Naive thymus-derived CD8-positive, alpha-beta T cell (primary cell): Measurements from ENCODE around the gene NCOA3. TPM values are rescaled to one million over a fixed set of nuclear protein-coding genes. Genes with fewer than 3 reads are reported as not detected.
A peak's percentile ranks its signal among the peaks of the same experiment; 100 is the strongest.

Experiments used
- ATAC-seq, 2 donors: fragments of 150-1000 bp; cut with Tn5 transposase in 1 of 2; sonication (Bioruptor Pico), chemical (Tn5 transposase) in 1 of 2; 1 replicate in 1 of 2; 2 replicates in 1 of 2; pipeline ENCODE4 v1.10.0; 2021; ENCODE audit warnings: mild to moderate bottlenecking in 2 of 2, moderate library complexity in 2 of 2
- POLR2A ChIA-PET: fragments of 350-600 bp; sonication (Branson Sonifier 250); formaldehyde crosslinking; loops from one replicate; lab custom pipeline; 2021; ENCODE audit warnings: antibody characterized with exemption; lab: Charles Lee
- DNase-seq, 10 donors: peaks; one replicate each; pipeline versions ENCODE4 v3.0.0 to v3.0.0-alpha.2; 2020 to 2022
- H3K27ac Mint-ChIP-seq, 10 donors: one replicate each; pipeline ENCODE4 v1.8.0; 2020 to 2022; ENCODE audit warnings: mild to moderate bottlenecking in 10 of 10, mixed read lengths in 10 of 10, moderate library complexity in 4 of 10, inconsistent platforms in 1 of 10
- H3K27me3 Mint-ChIP-seq, 5 donors: one replicate each; pipeline ENCODE4 v1.8.0; 2021 to 2022; ENCODE audit warnings: mixed read lengths in 5 of 5
- H3K36me3 Mint-ChIP-seq, 3 donors: one replicate each; pipeline ENCODE4 v1.8.0; 2020 to 2022; ENCODE audit warnings: mixed read lengths in 3 of 3, mild to moderate bottlenecking in 2 of 3, inconsistent platforms in 1 of 3
- H3K4me1 Mint-ChIP-seq, 4 donors: one replicate each; pipeline ENCODE4 v1.8.0; 2021 to 2022; ENCODE audit warnings: mixed read lengths in 4 of 4
- H3K4me3 Mint-ChIP-seq, 10 donors: one replicate each; pipeline ENCODE4 v1.8.0; 2020 to 2022; ENCODE audit warnings: mild to moderate bottlenecking in 10 of 10, mixed read lengths in 10 of 10, moderate library complexity in 6 of 10, inconsistent platforms in 1 of 10
- H3K9me3 Mint-ChIP-seq, 9 donors: one replicate each; pipeline ENCODE4 v1.8.0; 2020 to 2022; ENCODE audit warnings: mixed read lengths in 9 of 9, mild to moderate bottlenecking in 3 of 9, inconsistent platforms in 1 of 9, moderate library complexity in 1 of 9
- polyA plus RNA-seq, 3 donors: library from polyadenylated mRNA; unstranded; fragments of 300-500 nt; fragmentation: Illumina TruSeq; gene quantifications; one replicate each; pipeline ENCODE4 v1.2.3, GENCODE V29; 2021
- total RNA-seq, 8 experiments: library from RNA in 2 of 8; stranded (reverse) in 2 of 8; gene quantifications; one replicate each; pipeline ENCODE4 v1.2.3 and lab custom pipeline; 2021 to 2026

The NCOA3 gene
- total and polyA plus RNA-seq, 5 experiments from 2014 or later, result 18.4 to 106 (median 27.8) TPM

DNA sequence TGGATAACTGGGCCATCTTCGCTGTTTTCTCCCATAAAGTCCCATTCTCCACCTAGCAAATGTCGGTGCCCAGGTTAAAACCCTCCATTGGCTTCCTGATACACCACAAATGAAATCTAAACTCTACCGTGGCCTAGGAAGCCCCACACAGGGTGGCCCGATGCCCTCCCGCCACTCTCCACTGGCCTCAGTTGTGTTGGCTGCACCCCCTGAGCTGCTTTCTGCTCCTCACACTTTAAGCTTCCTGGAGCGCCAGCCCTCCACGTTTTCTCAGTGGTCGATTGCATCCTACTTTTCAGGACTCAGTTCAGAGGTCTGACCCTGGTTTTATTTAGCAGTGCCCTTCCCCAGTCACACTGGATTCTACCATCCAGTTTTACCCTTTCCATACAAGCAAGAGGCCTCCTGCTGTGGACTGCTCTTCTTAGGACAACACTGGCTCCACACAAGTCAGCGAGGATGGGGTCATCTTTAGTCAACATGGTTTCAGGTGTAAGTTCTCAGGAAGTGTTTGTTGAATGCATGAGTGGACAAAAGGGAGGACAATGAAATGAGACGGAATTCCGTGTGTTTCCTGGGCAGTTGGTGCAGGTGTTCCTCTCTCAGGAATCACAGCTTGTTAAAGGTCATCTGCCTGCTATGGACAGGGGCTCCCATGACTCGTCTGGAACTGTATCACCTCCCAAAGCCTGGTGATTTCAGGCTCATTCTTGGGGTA, 159.5 kb downstream of the NCOA3 start:
- Mint-ChIP-seq H3K27ac (peak overlapping the region in 8 of 10 donors; percentile 8 to 84 (median 46)), H3K27me3 (no peaks in the 10 kb centered on the region), H3K4me3 (peak overlapping the region in 1 of 10 donors; percentile 5), H3K36me3 (peaks cover 0 to 31% (median 0%) of the 10 kb centered on the region in 3 donors), H3K9me3 (no peaks in the 10 kb centered on the region), H3K4me1 (peaks cover 0 to 11% (median 6%) of the 10 kb centered on the region in 4 donors)
- DNase-seq (no peak), ATAC-seq (no peak)
- POLR2A ChIA-PET, result no interaction called here

DNA sequence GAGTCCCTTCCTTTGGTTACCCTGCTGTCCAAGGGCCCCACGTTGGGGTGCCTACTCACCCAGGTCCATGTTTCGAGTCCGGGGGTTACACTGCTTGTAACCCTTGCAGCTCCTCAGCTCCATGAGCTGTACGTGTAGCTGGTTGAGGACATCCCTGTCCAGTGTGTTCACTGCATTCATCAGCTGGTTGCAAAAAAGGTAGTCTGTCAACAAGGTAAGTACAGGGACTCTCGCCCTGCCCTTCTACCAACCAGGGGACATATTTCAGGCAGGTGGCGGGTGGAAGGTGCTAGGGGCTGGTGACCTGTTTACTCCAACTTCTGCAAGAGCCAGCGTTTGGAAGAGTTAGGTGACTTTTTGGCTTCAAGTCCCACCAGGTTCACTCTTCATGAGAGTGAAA, 160.0 kb downstream of the NCOA3 start:
- POLR2A ChIA-PET, result no interaction called here
- no peak for DNase-seq
- no peak for ATAC-seq
- peaks cover 0 to 26% (median 0%) of the 10 kb centered on the region in 3 donors for H3K36me3 Mint-ChIP-seq
- H3K4me3 Mint-ChIP-seq, result no peak overlapping the region
- H3K27me3 Mint-ChIP-seq, result no peaks in the 10 kb centered on the region
- no peaks in the 10 kb centered on the region for H3K9me3 Mint-ChIP-seq
- H3K27ac Mint-ChIP-seq, result peak overlapping the region in 3 of 10 donors; percentile 27 to 73 (median 46)
- H3K4me1 Mint-ChIP-seq, result peaks cover 0 to 11% (median 6%) of the 10 kb centered on the region in 4 donors

DNA sequence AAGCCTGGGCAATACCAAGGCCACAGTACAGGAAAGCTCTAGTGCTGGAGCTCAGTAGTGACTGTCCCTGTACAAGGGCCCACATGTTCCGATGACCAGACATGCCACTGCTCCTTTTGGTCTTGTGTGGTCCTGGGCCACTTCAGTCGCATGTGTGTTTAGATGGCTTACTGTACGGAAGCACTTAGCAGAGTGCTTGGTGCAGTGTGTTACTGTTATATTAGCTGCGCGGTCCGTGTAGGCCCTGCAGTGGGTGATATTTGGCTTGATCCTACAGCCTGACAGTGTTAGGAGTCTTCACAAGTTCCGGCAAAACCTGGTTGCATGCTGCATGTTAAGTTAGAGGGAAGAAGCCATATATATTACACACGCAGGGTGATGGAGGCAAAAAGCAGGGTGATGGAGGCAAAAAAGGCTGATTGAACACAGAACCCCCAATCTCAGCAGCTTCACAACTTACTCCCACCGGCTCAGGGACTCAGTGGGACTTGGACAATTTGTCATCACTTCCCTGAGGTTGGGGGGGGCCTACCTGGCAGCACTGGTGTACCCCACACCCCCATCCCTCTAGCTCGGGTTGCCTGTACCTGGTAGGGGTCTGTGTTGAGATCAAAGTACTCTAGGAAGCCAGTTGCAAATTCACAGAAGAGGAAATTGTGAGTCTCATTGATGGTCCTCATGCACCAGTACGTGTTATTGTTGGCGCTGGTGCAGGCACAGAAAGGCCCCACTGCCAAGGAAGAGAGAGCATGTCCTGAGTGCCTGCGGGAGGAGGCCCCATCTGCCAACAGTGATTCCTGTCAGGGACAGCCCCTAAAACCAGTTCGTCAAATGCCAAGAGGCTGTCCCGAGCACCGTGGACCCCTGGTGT, 161.0 kb downstream of the NCOA3 start:
- H3K4me3 Mint-ChIP-seq, result no peak overlapping the region
- ATAC-seq (no peak), DNase-seq (no peak)
- no peaks in the 10 kb centered on the region for H3K9me3 Mint-ChIP-seq
- H3K36me3 Mint-ChIP-seq, result peaks cover 0 to 16% (median 0%) of the 10 kb centered on the region in 3 donors
- H3K27ac Mint-ChIP-seq, result peak overlapping the region in 2 of 10 donors; percentile 53 to 59
- POLR2A ChIA-PET, result interaction anchor here (1.3 kb wide), 1 partner anchor 959 kb away, joined by 3 read pairs; no protein-coding TSS in a partner anchor
- no peaks in the 10 kb centered on the region for H3K27me3 Mint-ChIP-seq
- peaks cover 0 to 11% (median 6%) of the 10 kb centered on the region in 4 donors for H3K4me1 Mint-ChIP-seq

DNA sequence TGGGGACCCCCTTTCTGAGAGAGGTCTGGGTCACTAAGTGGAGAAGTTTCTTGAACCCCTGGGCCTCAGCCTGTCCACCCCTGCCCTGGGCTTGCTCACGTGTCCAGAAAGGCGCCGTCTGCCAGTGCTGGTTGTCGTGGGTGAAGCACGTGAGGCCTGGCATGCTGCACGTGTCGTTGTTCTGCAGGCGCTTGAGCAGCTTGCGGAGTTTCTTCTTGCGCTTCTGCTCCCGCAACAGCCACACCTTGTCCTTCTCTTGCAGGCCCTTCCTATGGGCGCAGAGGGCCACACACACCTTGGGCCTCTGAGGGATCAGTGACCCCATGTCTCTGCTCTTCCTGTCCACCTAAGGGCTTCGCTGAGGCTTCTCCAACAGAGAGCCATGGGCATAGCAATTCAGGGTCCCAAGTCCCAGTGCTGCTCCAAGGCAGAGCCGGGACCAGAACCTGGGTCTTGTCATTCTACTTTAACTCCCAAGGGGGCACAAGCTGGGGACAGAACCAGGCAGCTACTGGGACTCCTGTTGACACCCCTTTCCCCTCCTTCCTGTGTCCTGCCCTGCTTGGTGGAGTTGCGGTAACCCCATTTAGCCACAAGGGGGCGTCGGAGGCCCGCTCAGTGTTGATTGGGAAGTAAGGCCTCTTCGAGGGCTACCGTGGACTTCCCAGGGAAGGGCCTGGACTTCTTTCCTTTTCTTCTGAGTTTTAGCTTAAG, 161.8 kb downstream of the NCOA3 start:
- Mint-ChIP-seq H3K27me3 (no peaks in the 10 kb centered on the region), H3K4me3 (peak overlapping the region in 1 of 10 donors; percentile 24), H3K27ac (peak overlapping the region in 7 of 10 donors; percentile 28 to 84 (median 43)), H3K9me3 (no peaks in the 10 kb centered on the region), H3K36me3 (peaks cover 0 to 9% (median 0%) of the 10 kb centered on the region in 3 donors), H3K4me1 (peaks cover 0 to 10% (median 6%) of the 10 kb centered on the region in 4 donors)
- POLR2A ChIA-PET, result interaction anchor here (0.6 to 1.3 kb wide), 2 partner anchors 14 to 958 kb away, joined by 3 to 4 read pairs; no protein-coding TSS in a partner anchor
- DNase-seq (peak; percentile 54 to 84 (median 72)), ATAC-seq (peak; percentile 82 to 84)

DNA sequence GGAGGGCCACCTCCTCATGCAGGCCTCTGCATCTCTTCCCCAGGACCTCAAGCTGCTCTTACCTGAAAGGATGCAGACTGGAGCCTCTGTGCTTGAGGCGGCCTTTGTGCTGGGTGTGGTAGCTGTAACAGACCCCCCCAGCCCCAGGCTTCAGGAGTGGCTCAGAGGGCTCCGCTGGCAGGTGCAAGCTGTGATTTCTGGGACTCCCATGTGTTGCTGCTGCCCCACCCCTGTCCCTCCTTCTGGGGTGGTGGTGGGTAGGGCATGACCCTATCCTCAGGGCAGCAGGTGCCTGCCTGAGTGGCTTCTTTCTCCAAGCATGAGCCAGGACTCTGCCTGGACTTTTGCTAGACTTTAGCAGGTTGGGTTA, 162.4 kb downstream of the NCOA3 start:
- Mint-ChIP-seq H3K27me3 (no peaks in the 10 kb centered on the region), H3K27ac (peak overlapping the region in 3 of 10 donors; percentile 33 to 84 (median 53)), H3K4me3 (no peak overlapping the region), H3K9me3 (no peaks in the 10 kb centered on the region), H3K36me3 (peaks cover 0 to 9% (median 0%) of the 10 kb centered on the region in 3 donors), H3K4me1 (peaks cover 0 to 10% (median 6%) of the 10 kb centered on the region in 4 donors)
- DNase-seq (no peak), ATAC-seq (peak; percentile 26 to 29)
- POLR2A ChIA-PET, result interaction anchor here (0.5 to 1.3 kb wide), 3 partner anchors 14 to 1637 kb away, joined by 3 to 4 read pairs (median 3); no protein-coding TSS in a partner anchor

DNA sequence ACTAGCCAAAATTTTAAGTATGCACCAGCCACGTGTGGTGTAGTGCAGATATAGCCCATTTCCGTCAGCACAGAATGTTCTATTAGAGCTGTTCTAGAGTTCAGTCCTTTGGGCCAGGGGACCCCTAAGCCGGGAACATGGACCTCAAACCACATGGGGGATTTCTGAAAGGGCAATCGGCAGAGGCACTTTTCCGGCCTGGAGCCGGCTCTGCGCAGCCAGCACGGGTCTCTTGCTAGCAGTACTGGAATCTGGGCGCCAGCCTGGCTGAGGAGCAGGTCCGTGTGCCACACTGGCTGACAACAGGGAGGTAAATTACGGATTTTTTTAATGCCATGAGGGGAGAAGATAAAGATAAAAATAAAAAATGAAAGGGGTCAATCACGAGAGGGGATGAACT, 163.1 kb downstream of the NCOA3 start:
- POLR2A ChIA-PET, result no interaction called here
- Mint-ChIP-seq H3K27me3 (no peaks in the 10 kb centered on the region), H3K9me3 (no peaks in the 10 kb centered on the region), H3K4me1 (peaks cover 0 to 10% (median 6%) of the 10 kb centered on the region in 4 donors), H3K36me3 (peaks cover 0 to 9% (median 0%) of the 10 kb centered on the region in 3 donors), H3K4me3 (no peak overlapping the region), H3K27ac (peak overlapping the region in 2 of 10 donors; percentile 37)
- ATAC-seq, result no peak
- no peak for DNase-seq

DNA sequence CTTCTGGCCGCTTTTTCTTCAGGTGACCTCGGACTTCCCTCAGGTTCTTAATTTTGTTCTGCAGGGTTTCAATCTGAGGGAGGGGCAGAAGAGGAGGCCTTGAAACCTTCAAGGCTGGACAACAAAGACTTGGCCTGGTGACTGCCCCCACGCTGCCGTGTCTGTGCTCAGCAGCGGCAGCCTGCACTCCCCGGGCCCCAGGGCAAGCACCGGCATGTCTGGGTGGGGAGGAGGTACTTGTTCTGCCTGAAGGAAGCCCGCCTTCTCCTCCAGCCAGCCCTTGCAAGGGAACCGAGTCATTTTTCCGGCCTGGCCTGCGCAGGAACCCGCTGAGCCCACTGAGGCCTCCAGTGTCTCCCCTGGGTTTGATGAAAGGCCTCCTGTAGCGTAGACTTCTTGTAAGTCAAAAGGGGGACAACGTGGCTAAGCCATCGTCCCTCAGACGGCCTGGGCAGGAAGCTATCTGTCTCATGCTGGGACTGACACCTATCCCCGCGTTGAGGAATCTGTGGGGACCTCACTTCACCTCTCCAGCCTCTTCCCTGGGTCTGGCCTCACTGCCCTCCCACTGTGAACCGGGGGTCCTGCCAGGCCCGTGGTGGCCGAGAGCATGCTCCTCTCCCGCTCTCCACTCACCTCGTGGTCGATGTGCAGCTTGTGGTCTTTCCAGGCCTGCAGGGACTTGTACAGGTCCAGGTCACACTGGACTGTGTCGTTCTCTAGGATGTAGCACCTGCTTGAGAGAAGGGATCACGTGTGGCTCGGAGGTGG, 163.7 kb downstream of the NCOA3 start:
- no peaks in the 10 kb centered on the region for H3K9me3 Mint-ChIP-seq
- peak overlapping the region in 1 of 10 donors; percentile 37 for H3K27ac Mint-ChIP-seq
- peaks cover 0 to 2% (median 0%) of the 10 kb centered on the region in 5 donors for H3K27me3 Mint-ChIP-seq
- peaks cover 0 to 9% (median 0%) of the 10 kb centered on the region in 3 donors for H3K36me3 Mint-ChIP-seq
- POLR2A ChIA-PET, result no interaction called here
- ATAC-seq (no peak), DNase-seq (no peak)
- H3K4me1 Mint-ChIP-seq, result peaks cover 0 to 10% (median 6%) of the 10 kb centered on the region in 4 donors
- H3K4me3 Mint-ChIP-seq, result no peak overlapping the region

DNA sequence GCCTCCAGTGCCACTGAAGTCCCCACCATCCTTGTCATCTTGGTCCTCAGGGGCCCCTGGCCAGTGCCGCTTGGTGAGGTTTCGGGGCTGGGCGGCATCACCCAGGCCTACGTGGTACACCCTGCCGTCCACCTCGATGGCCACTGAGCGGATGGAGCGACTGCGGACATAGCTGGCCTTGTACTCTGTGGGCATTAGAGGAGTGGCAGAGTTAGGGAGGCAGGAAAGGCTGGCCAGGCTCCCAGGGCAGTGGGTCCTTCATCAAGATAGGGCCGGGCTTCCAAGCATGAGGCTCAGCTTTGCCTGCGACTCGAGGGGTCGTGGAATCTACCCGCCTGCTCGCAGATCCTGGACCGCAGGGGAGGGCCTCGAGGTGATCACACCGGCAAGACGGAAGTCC, 164.6 kb downstream of the NCOA3 start:
- H3K36me3 Mint-ChIP-seq, result peaks cover 0 to 1% (median 0%) of the 10 kb centered on the region in 3 donors
- no peaks in the 10 kb centered on the region for H3K9me3 Mint-ChIP-seq
- H3K27me3 Mint-ChIP-seq, result peaks cover 0 to 3% (median 0%) of the 10 kb centered on the region in 5 donors
- DNase-seq (no peak), ATAC-seq (no peak)
- peaks cover 0 to 10% (median 6%) of the 10 kb centered on the region in 4 donors for H3K4me1 Mint-ChIP-seq
- peak overlapping the region in 1 of 10 donors; percentile 4 for H3K4me3 Mint-ChIP-seq
- POLR2A ChIA-PET, result no interaction called here
- H3K27ac Mint-ChIP-seq, result peak overlapping the region in 2 of 10 donors; percentile 33 to 83

DNA sequence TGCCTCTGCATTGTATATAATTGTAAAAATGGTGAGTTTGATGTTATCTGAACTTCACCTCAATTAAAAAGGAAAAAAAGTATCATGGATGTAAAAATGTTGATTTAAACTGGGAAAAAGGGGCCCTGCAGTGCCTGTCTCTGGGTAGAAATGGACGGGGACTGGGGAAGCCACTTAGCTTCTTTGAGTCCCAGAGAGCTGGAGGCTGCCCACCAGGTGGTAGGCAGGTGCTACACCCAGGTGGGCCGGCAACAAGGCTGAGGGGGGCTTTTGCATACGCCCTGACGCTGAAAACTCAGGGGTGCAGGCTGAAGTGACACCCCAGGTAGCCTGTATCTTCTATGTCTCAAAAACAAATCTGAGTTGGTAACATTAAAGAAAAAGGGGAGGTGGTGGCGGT, 165.4 kb downstream of the NCOA3 start:
- H3K36me3 Mint-ChIP-seq, result no peaks in the 10 kb centered on the region
- ATAC-seq, result no peak
- H3K27ac Mint-ChIP-seq, result peak overlapping the region in 1 of 10 donors; percentile 33
- H3K4me3 Mint-ChIP-seq, result peak overlapping the region in 1 of 10 donors; percentile 29
- POLR2A ChIA-PET, result no interaction called here
- peaks cover 0 to 10% (median 6%) of the 10 kb centered on the region in 4 donors for H3K4me1 Mint-ChIP-seq
- H3K27me3 Mint-ChIP-seq, result peaks cover 0 to 3% (median 0%) of the 10 kb centered on the region in 5 donors
- H3K9me3 Mint-ChIP-seq, result no peaks in the 10 kb centered on the region
- no peak for DNase-seq

DNA sequence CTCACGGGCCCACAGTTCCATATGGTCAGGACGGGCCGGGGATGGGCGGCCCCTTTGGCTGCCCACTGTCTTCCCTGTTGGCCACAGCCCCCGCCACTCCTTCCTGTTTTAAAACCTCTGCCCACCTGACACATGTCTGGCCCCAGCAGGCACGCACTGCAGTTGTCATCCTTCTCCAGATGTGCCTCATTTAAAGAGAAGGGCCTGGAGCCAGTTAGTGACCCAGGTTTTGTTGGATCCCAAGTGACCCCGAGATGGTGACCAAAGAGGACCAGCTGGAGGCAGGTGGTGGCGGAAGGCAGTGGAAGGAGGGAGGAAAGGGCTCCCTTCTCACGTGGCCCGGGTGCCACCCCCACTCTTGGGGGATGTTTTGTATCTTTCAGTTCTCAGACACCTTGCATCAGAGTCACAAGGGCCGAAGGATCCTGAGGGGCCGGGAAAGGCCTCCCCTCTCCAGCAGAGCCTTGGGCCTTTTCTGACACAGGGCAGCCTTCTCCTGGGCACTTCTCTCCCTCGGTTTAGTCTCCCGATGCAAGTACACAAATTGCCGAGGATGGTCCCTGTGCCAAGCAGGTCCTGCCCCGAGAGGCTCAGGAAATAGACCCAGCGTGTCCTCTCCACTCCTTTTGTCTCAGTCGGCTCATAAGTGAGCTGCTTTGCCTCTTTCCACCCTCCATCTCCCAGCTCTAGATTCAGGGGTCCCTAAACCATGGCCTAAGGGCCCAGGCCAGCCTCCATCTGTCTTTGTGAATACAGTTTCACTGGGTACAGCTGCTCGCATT, 166.0 kb downstream of the NCOA3 start:
- H3K27ac Mint-ChIP-seq, result peak overlapping the region in 1 of 10 donors; percentile 33
- peaks cover 0 to 3% (median 0%) of the 10 kb centered on the region in 5 donors for H3K27me3 Mint-ChIP-seq
- POLR2A ChIA-PET, result no interaction called here

More for the DNA sequence above, 166.0 kb downstream of the NCOA3 start:
- Mint-ChIP-seq H3K4me3 (no peak overlapping the region), H3K36me3 (no peaks in the 10 kb centered on the region), H3K4me1 (peaks cover 1 to 8% (median 6%) of the 10 kb centered on the region in 4 donors), H3K9me3 (no peaks in the 10 kb centered on the region)
- DNase-seq, result no peak
- no peak for ATAC-seq
